SK-N-SH (cell line): ENCODE measurements around the gene KLHDC8A. TPM values are rescaled to one million over a fixed set of nuclear protein-coding genes. Genes with fewer than 3 reads are reported as not detected.

Source experiments
- CTCF ChIA-PET: fragments of 300-600, 350-600 bp; formaldehyde crosslinking; extraction: SDS; loops from one replicate; lab custom pipeline; 2021; lab: Yijun Ruan, JAX
- POLR2A ChIA-PET: fragments of 350-600 bp; sonication (Branson Sonifier 250); formaldehyde crosslinking; extraction: SDS; loops from one replicate; lab custom pipeline; 2020; ENCODE audit warnings: antibody characterized with exemption, inconsistent platforms; lab: Yijun Ruan, JAX
- DNase-seq: peaks from one replicate; pipeline ENCODE4 v3.0.0; 2012
- H2AFZ ChIP-seq: fragments of 200-600 bp; sonication (generic); 2 replicates; pipeline ENCODE4 v1.8.1; 2016; ENCODE audit warnings: antibody characterized with exemption, mild to moderate bottlenecking, low read depth
- H3F3A ChIP-seq: fragments of 200-600 bp; sonication (generic); replicated peaks from 2 replicates; pipeline ENCODE3; 2016; ENCODE audit warnings: antibody characterized with exemption, mild to moderate bottlenecking; ENCODE audit not compliant: insufficient read depth
- H3K27ac ChIP-seq, 2 experiments: fragments of 200-500 bp in 1 of 2; fragments of 200-600 bp in 1 of 2; sonication (Bioruptor generic) in 1 of 2; sonication (generic), shearing (Covaris generic) in 1 of 2; 2 replicates each; pipeline versions ENCODE4 v1.5.1 to v1.6.1; 2014 to 2016; ENCODE audit warnings: low read depth in 2 of 2, inconsistent platforms in 1 of 2, low read length in 1 of 2, mild to moderate bottlenecking in 1 of 2, mixed read lengths in 1 of 2
- H3K27me3 ChIP-seq: fragments of 200-600 bp; sonication (generic), shearing (Covaris generic); 2 replicates; pipeline ENCODE4 v1.6.1; 2016; ENCODE audit warnings: mixed run types; ENCODE audit not compliant: insufficient read depth
- H3K36me3 ChIP-seq, 2 experiments: fragments of 200-500 bp in 1 of 2; fragments of 200-600 bp in 1 of 2; sonication (Bioruptor generic) in 1 of 2; sonication (generic) in 1 of 2; replicated peaks in 1 of 2; 2 replicates each; pipeline versions ENCODE3 to v1.5.1; 2014 to 2016; ENCODE audit warnings: low read length in 1 of 2, mild to moderate bottlenecking in 1 of 2; ENCODE audit not compliant: insufficient read depth in 2 of 2, control insufficient read depth in 1 of 2
- H3K4me1 ChIP-seq, 2 experiments: fragments of 200-500 bp in 1 of 2; fragments of 200-600 bp in 1 of 2; sonication (Bioruptor generic) in 1 of 2; sonication (generic), shearing (Covaris generic) in 1 of 2; 2 replicates each; pipeline versions ENCODE4 v1.5.1 to v1.6.1; 2014 to 2016; ENCODE audit warnings: low read depth in 1 of 2, low read length in 1 of 2, mixed run types in 1 of 2; ENCODE audit not compliant: insufficient read depth in 2 of 2, control insufficient read depth in 1 of 2
- H3K4me2 ChIP-seq: fragments of 200-600 bp; sonication (generic), shearing (Covaris generic); 2 replicates; pipeline ENCODE4 v1.6.1; 2017; ENCODE audit warnings: mixed run types
- H3K4me3 ChIP-seq, 2 experiments: fragments of 200-500 bp in 1 of 2; fragments of 200-600 bp in 1 of 2; sonication (Bioruptor generic) in 1 of 2; sonication (generic), shearing (Covaris generic) in 1 of 2; 2 replicates each; pipeline versions ENCODE4 v1.5.1 to v1.8.1; 2014 to 2016; ENCODE audit warnings: low read depth in 2 of 2, inconsistent platforms in 1 of 2, low read length in 1 of 2, mild to moderate bottlenecking in 1 of 2, mixed read lengths in 1 of 2, moderate library complexity in 1 of 2
- H3K79me2 ChIP-seq: fragments of 200-600 bp; sonication (generic); 2 replicates; pipeline ENCODE4 v1.8.1; 2017; ENCODE audit warnings: mild to moderate bottlenecking; ENCODE audit not compliant: insufficient read depth
- H3K9ac ChIP-seq: fragments of 200-600 bp; sonication (generic); 2 replicates; pipeline ENCODE4 v1.6.1; 2017; ENCODE audit warnings: mixed run types
- H3K9me2 ChIP-seq: fragments of 200-600 bp; sonication (generic); 2 replicates; pipeline ENCODE4 v1.6.1; 2017; ENCODE audit warnings: mixed run types
- H3K9me3 ChIP-seq: fragments of 200-600 bp; sonication (generic); 2 replicates; pipeline ENCODE4 v1.6.1; 2017; ENCODE audit warnings: mixed run types, mild to moderate bottlenecking, moderate library complexity
- H4K20me1 ChIP-seq: fragments of 200-600 bp; sonication (generic); 2 replicates; pipeline ENCODE4 v1.6.1; 2017; ENCODE audit warnings: mild to moderate bottlenecking, mixed run types; ENCODE audit not compliant: insufficient read depth
- ELF1 ChIP-seq: IDR thresholded peaks from 2 replicates; pipeline ENCODE4 v1.4.0; 2012
- FOSL2 ChIP-seq: IDR thresholded peaks from 2 replicates; pipeline ENCODE4 v1.4.0; 2012; ENCODE audit warnings: low read depth, mild to moderate bottlenecking, moderate library complexity, borderline replicate concordance
- FOXJ3 ChIP-seq: sonication (generic); formaldehyde crosslinking; IDR thresholded peaks from 2 replicates; pipeline ENCODE4 v1.5.1; 2020; ENCODE audit warnings: mild to moderate bottlenecking, missing genetic modification reagents
- FOXM1 ChIP-seq: IDR thresholded peaks from 2 replicates; pipeline ENCODE4 v1.4.0; 2012; ENCODE audit warnings: low read depth, mild to moderate bottlenecking
- GABPA ChIP-seq: IDR thresholded peaks from 2 replicates; pipeline ENCODE4 v1.4.0; 2012; ENCODE audit warnings: low read depth, mild to moderate bottlenecking
- GATA2 ChIP-seq: sonication (generic); formaldehyde crosslinking; IDR thresholded peaks from 2 replicates; pipeline ENCODE4 v1.5.0; 2020; ENCODE audit warnings: mild to moderate bottlenecking, missing genetic modification reagents
- MAX ChIP-seq: IDR thresholded peaks from 2 replicates; pipeline ENCODE4 v1.4.0; 2012; ENCODE audit warnings: low read depth
- MEF2A ChIP-seq: IDR thresholded peaks from 2 replicates; pipeline ENCODE4 v1.4.0; 2012; ENCODE audit warnings: low read depth, borderline replicate concordance
- MXI1 ChIP-seq: IDR thresholded peaks from 2 replicates; pipeline ENCODE4 v1.6.1; 2012; ENCODE audit warnings: mild to moderate bottlenecking, low read depth, low read length, improper control_type of control experiment
- NFIC ChIP-seq: IDR thresholded peaks from 2 replicates; pipeline ENCODE4 v1.4.0; 2012; ENCODE audit warnings: borderline replicate concordance
- NRF1 ChIP-seq: IDR thresholded peaks from 2 replicates; pipeline ENCODE4 v1.6.1; 2012; ENCODE audit warnings: low read depth, mild to moderate bottlenecking, low read length
- RAD21 ChIP-seq: IDR thresholded peaks from 2 replicates; pipeline ENCODE4 v1.6.1; 2012; ENCODE audit warnings: mild to moderate bottlenecking, low read length
- RCOR1 ChIP-seq: fragments of 150-350 bp; IDR thresholded peaks from 2 replicates; pipeline ENCODE4 v1.6.1; 2017; ENCODE audit warnings: antibody characterized with exemption, low read length
- RXRA ChIP-seq: IDR thresholded peaks from 2 replicates; pipeline ENCODE4 v1.4.0; 2012; ENCODE audit warnings: low read depth, mild to moderate bottlenecking, borderline replicate concordance
- TCF12 ChIP-seq: IDR thresholded peaks from 2 replicates; pipeline ENCODE4 v1.4.0; 2012
- TEAD4 ChIP-seq: IDR thresholded peaks from 2 replicates; pipeline ENCODE4 v1.4.0; 2012; ENCODE audit warnings: mild to moderate bottlenecking, borderline replicate concordance; ENCODE audit not compliant: insufficient read depth
- USF1 ChIP-seq: IDR thresholded peaks from 2 replicates; pipeline ENCODE4 v1.4.0; 2012; ENCODE audit warnings: low read depth, borderline replicate concordance
- USF2 ChIP-seq: fragments of 150-350 bp; IDR thresholded peaks from 2 replicates; pipeline ENCODE4 v1.6.1; 2017; ENCODE audit warnings: antibody characterized with exemption, low read length, low read depth, borderline replicate concordance
- YY1 ChIP-seq: IDR thresholded peaks from 2 replicates; pipeline ENCODE4 v1.4.0; 2012; ENCODE audit warnings: low read depth, mild to moderate bottlenecking
- ZBTB33 ChIP-seq: IDR thresholded peaks from 2 replicates; pipeline ENCODE4 v1.4.0; 2012; ENCODE audit warnings: low read depth, borderline replicate concordance
- WGBS: methylation state at CpG from one replicate; pipeline ENCODE4 v1.1.6; 2017; ENCODE audit warnings: low lambda C conversion rate; 5-methylcytosine and 5-hydroxymethylcytosine counted together
- polyA plus RNA-seq, 3 experiments: library from polyadenylated mRNA; depleted of rRNA; stranded (reverse); fragments of >200 nt; gene quantifications; 2 replicates each; pipeline ENCODE4 v1.2.3, GENCODE V29; 2012

KLHDC8A gene
- polyA plus RNA-seq, 1 of the 3 experiments (the other 2 are of a cell fraction): 0.02 TPM

- no peak for DNase-seq
- H3F3A ChIP-seq: peaks cover 27% of the 10 kb centered on the region
- H3K9me2 ChIP-seq: no peaks in the 10 kb centered on the region
- no peak for TF ChIP-seq TCF12
- no peak for TF ChIP-seq RCOR1
- TF ChIP-seq USF2: no peak
- TF ChIP-seq TEAD4: no peak
- TF ChIP-seq FOXM1: no peak
- TF ChIP-seq ZBTB33: no peak
- no peak for TF ChIP-seq MAX
- TF ChIP-seq NFIC: no peak
- TF ChIP-seq FOSL2: no peak
- no peak for TF ChIP-seq RAD21
- TF ChIP-seq YY1: no peak
- no peak for TF ChIP-seq ELF1
- no peak for TF ChIP-seq MXI1
- no peak for TF ChIP-seq FOXJ3 (CRISPR knock-in tag)
- TF ChIP-seq GABPA: no peak
- ChIA-PET POLR2A (no interaction called here), CTCF (interaction anchor here (46.8 kb wide), 1 partner anchor 20 kb away, joined by 1368 read pairs; no protein-coding TSS in a partner anchor)
- H3K4me2 ChIP-seq: no peak overlapping the region
- no peak overlapping the region for H3K9ac ChIP-seq
- H3K4me1 ChIP-seq: peaks cover 0 to 33% of the 10 kb centered on the region in 2 experiments; a peak in 3 of 4 replicates
- H3K27me3 ChIP-seq: no peaks in the 10 kb centered on the region
- no peak overlapping the region for H3K27ac ChIP-seq
- 92% methylated on average over 6 of the region's 6 CpGs for WGBS
- no peaks in the 10 kb centered on the region for H4K20me1 ChIP-seq
- no peaks in the 10 kb centered on the region for H3K79me2 ChIP-seq
- no peak overlapping the region for H3K4me3 ChIP-seq
- H3K9me3 ChIP-seq: no peaks in the 10 kb centered on the region
- H3K36me3 ChIP-seq: no peaks in the 10 kb centered on the region
- H2AFZ ChIP-seq: no peak overlapping the region
Observed at GRCh38 chr1:205291596-205291995, 65.1 kb downstream of the KLHDC8A start.

GRCh38 chr1:205287767-205288559, 68.8 kb downstream of the KLHDC8A start:
- POLR2A ChIA-PET: no interaction called here
- H2AFZ ChIP-seq: peak overlapping the region; percentile 12
- no peaks in the 10 kb centered on the region for H3K27me3 ChIP-seq
- WGBS: 60% methylated on average over 8 of the region's 8 CpGs
- H3F3A ChIP-seq: peaks cover 17% of the 10 kb centered on the region
- peak overlapping the region in 1 of 2 experiments; percentile 10; a peak in 2 of 4 replicates for H3K27ac ChIP-seq
- H3K4me2 ChIP-seq: no peak overlapping the region
- no peak for DNase-seq
- H3K9me2 ChIP-seq: no peaks in the 10 kb centered on the region
- H3K36me3 ChIP-seq: no peaks in the 10 kb centered on the region
- no peaks in the 10 kb centered on the region for H3K9me3 ChIP-seq
- no peaks in the 10 kb centered on the region for H3K79me2 ChIP-seq
- H3K4me1 ChIP-seq: peaks cover 8 to 33% of the 10 kb centered on the region in 2 experiments; a peak in 3 of 4 replicates
- CTCF ChIA-PET: interaction anchor here (0.8 to 38.3 kb wide), 5 partner anchors 12 to 66 kb away, joined by 3 to 1368 read pairs (median 6); partner anchors contain the start of gene NUAK2
- TF ChIP-seq NRF1 (no peak), FOXM1 (no peak), TEAD4 (no peak), USF1 (no peak), MEF2A (0 out of 2 replicates have a peak, but pooled peaks have one; percentile 19), GATA2 (no peak), RXRA (no peak)
- no peaks in the 10 kb centered on the region for H4K20me1 ChIP-seq
- no peak overlapping the region for H3K9ac ChIP-seq
- H3K4me3 ChIP-seq: no peak overlapping the region
